ENCODE results near the gene DOHH.

- no peak for TF ChIP-seq CTCF (IDR thresholded peaks at IDR 0.05)
- TF ChIP-seq POLR2AphosphoS5 (IDR thresholded peaks at IDR 0.05) = no peak
Observed at GRCh38 chr19:3475449-3475848, 25.0 kb downstream of the DOHH start.

Data from prostate gland (tissue), 2 donors.